ENCODE results near the gene SAMD11. TPM values are rescaled to one million over a fixed set of nuclear protein-coding genes. Genes with fewer than 3 reads are reported as not detected.

SAMD11 gene
- total and polyA plus RNA-seq, 2 of the 13 experiments (the other 11 are each of a cell fraction or from before 2014, with no cell fraction given): 0.11 TPM; not detected in 1

DNA sequence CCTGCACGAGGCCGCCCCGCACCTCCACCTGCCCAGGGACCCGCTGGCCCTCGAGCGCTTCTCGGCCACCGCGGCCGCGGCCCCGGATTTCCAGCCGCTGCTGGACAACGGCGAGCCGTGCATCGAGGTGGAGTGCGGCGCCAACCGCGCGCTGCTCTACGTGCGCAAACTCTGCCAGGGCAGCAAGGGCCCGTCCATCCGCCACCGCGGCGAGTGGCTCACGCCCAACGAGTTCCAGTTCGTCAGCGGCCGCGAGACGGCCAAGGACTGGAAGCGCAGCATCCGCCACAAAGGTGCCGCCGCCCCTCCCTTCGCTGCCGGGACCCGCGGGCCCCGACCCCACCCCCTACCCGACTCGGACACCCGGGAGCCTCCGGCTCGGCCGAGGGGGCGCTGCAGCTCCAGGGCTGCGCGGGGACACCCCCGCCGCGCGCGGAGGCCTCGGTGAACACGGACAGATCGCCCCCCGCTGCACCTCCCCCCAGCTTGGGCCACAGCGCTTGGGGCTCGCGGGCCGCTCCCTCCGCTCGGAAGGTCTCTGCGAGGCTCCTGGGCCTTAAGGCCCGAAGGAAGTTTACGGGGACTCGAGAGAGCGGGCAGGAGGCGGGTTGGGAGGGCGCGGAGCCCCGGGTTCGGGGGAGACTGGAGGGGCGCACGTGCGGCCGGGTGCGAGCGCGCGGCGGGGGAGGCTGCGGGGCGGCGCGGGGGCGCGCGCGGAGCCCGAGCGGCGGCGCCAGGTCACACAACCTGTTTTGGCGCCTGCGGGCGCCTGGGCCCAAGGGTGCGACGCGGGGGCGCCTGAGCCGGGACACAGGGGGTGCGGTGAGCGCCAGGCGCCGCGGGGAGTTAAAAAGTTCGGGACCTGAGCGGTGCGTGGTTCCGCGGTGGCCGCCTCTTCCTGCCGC lies 1.2 kb downstream of the SAMD11 start:
- FAIRE-seq (no peak), DNase-seq (ENCODE audit: low spot score) (no peak), ATAC-seq (no peak)
- H3K36me3 ChIP-seq (replicated peaks in 1 of 2; ENCODE audit: control insufficient read depth in 1 of 2, insufficient read depth in 2 of 2, low read length in 2 of 2): no peaks in the 10 kb centered on the region
- BruUV-seq (replicated peaks): no TSS peak
- peaks cover 25% of the 10 kb centered on the region for H3K4me1 ChIP-seq (ENCODE audit: insufficient read depth, low read length)
- H3K27ac ChIP-seq (ENCODE audit: extremely low read length, insufficient read depth, low read length): no peak overlapping the region
- H4K20me1 ChIP-seq (ENCODE audit: insufficient read depth, low read length): peaks cover 8% of the 10 kb centered on the region; the same call in 1 of the 2 replicates
- 0% methylated on average over 1 of the region's 120 CpGs for WGBS (ENCODE audit: low lambda C conversion rate)
- ChIA-PET CTCF (ENCODE audit: low intra/inter-chr PET ratio, low total read pairs) (no interaction called here), POLR2A (no interaction called here)
- H3K79me2 ChIP-seq (ENCODE audit: insufficient read depth, low read length): no peaks in the 10 kb centered on the region
- intact Hi-C loops (cut with micrococcal nuclease; ENCODE audit: unreplicated experiment): no loop called here
- H3K9ac ChIP-seq (ENCODE audit: insufficient read depth, low read depth, low read length): no peak overlapping the region
- H3K4me2 ChIP-seq (ENCODE audit: low read depth, low read length): peak overlapping the region; percentile 60
- in situ Hi-C loops (cut with HindIII; ENCODE audit: extremely low pct_ligation_motif_present, low pct_unique_long_range_greater_than_20kb): no loop called here
- H2AFZ ChIP-seq (ENCODE audit: low read length): no peak overlapping the region
- peaks cover 45 to 85% of the 10 kb centered on the region in 2 experiments for H3K27me3 ChIP-seq (ENCODE audit: control insufficient read depth in 1 of 2, insufficient read depth in 2 of 2, low read length in 2 of 2)
- peak overlapping the region; percentile 26 to 62 (median 36); a peak in 4 of 6 replicates for H3K4me3 ChIP-seq (replicated peaks in 1 of 3; ENCODE audit: insufficient read depth in 1 of 3, low read depth in 2 of 3, low read length in 3 of 3)
- H3K9me3 ChIP-seq (ENCODE audit: low read length): no peaks in the 10 kb centered on the region
- TF ChIP-seq, protein P1, sequence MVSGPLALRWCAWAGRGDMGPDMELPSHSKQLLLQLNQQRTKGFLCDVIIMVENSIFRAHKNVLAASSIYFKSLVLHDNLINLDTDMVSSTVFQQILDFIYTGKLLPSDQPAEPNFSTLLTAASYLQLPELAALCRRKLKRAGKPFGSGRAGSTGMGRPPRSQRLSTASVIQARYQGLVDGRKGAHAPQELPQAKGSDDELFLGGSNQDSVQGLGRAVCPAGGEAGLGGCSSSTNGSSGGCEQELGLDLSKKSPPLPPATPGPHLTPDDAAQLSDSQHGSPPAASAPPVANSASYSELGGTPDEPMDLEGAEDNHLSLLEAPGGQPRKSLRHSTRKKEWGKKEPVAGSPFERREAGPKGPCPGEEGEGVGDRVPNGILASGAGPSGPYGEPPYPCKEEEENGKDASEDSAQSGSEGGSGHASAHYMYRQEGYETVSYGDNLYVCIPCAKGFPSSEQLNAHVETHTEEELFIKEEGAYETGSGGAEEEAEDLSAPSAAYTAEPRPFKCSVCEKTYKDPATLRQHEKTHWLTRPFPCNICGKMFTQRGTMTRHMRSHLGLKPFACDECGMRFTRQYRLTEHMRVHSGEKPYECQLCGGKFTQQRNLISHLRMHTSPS (CRISPR knock-in tag; IDR thresholded peaks at IDR 0.05; ENCODE audit: low read depth): no peak
- TF ChIP-seq ZNF264 (CRISPR knock-in tag; IDR thresholded peaks at IDR 0.05) (no peak), HOXA3 (CRISPR knock-in tag; IDR thresholded peaks at IDR 0.05) (no peak), SETDB1 (CRISPR knock-in tag; IDR thresholded peaks at IDR 0.05; ENCODE audit: borderline replicate concordance) (no peak), POGZ (CRISPR knock-in tag; IDR thresholded peaks at IDR 0.05) (no peak)
- TF ChIP-seq, protein P2, sequence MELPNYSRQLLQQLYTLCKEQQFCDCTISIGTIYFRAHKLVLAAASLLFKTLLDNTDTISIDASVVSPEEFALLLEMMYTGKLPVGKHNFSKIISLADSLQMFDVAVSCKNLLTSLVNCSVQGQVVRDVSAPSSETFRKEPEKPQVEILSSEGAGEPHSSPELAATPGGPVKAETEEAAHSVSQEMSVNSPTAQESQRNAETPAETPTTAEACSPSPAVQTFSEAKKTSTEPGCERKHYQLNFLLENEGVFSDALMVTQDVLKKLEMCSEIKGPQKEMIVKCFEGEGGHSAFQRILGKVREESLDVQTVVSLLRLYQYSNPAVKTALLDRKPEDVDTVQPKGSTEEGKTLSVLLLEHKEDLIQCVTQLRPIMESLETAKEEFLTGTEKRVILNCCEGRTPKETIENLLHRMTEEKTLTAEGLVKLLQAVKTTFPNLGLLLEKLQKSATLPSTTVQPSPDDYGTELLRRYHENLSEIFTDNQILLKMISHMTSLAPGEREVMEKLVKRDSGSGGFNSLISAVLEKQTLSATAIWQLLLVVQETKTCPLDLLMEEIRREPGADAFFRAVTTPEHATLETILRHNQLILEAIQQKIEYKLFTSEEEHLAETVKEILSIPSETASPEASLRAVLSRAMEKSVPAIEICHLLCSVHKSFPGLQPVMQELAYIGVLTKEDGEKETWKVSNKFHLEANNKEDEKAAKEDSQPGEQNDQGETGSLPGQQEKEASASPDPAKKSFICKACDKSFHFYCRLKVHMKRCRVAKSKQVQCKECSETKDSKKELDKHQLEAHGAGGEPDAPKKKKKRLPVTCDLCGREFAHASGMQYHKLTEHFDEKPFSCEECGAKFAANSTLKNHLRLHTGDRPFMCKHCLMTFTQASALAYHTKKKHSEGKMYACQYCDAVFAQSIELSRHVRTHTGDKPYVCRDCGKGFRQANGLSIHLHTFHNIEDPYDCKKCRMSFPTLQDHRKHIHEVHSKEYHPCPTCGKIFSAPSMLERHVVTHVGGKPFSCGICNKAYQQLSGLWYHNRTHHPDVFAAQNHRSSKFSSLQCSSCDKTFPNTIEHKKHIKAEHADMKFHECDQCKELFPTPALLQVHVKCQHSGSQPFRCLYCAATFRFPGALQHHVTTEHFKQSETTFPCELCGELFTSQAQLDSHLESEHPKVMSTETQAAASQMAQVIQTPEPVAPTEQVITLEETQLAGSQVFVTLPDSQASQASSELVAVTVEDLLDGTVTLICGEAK (IDR thresholded peaks at IDR 0.05): no peak
- TF ChIP-seq, protein P2 (CRISPR knock-in tag; IDR thresholded peaks at IDR 0.05): no peak
- TF ChIP-seq, protein P3, sequence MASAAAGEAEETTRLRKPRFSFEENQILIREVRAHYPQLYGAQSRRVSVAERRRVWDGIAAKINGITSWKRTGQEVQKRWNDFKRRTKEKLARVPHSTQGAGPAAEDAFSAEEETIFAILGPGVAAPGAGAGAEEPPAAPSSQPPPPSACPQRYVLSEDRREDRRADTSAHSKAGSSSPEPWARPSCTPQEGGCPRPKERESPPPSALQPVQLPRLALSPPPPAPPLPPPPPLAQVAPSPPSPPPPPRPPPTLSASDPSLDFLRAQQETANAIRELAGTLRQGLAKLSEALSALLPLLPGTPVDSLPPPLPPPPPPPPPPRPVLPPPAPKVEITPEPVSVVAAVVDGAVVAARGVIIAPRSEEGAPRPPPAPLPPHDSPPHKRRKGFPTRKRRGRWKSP (CRISPR knock-in tag; IDR thresholded peaks at IDR 0.05): peak; percentile 55; the same call in 1 of the 2 replicates

Data from HepG2 (cell line).